AG04450 (cell line): ENCODE data around the gene WIPF3. TPM values are rescaled to one million over a fixed set of nuclear protein-coding genes. Genes with fewer than 3 reads are reported as not detected.

Experiments used
- CTCF ChIA-PET: fragments of 300-600, 350-600 bp; formaldehyde crosslinking; extraction: SDS; loops from one replicate; lab custom pipeline; 2022; ENCODE audit warnings: antibody characterized with exemption, inconsistent platforms; lab: Charles Lee
- POLR2A ChIA-PET: fragments of 350-600 bp; formaldehyde crosslinking; extraction: SDS; loops from one replicate; lab custom pipeline; 2021; ENCODE audit warnings: antibody characterized with exemption, inconsistent platforms; lab: Yijun Ruan, JAX
- DNase-seq: peaks from one replicate; pipeline ENCODE4 v3.0.0-alpha.2; 2011; ENCODE audit warnings: low read depth, low spot score
- H3K27ac ChIP-seq: one replicate; pipeline ENCODE4 v1.5.1; 2012; ENCODE audit warnings: low read depth, low read length, control low read depth
- H3K27me3 ChIP-seq: one replicate; pipeline ENCODE4 v1.6.0; 2012; ENCODE audit warnings: low read length; ENCODE audit not compliant: control insufficient read depth, insufficient read depth
- H3K4me3 ChIP-seq: 2 replicates; pipeline ENCODE4 v1.5.1; 2011; ENCODE audit warnings: mild to moderate bottlenecking, low read depth, low read length, control low read depth
- H3K9me3 ChIP-seq: 2 replicates; pipeline ENCODE4 v1.5.1; 2012; ENCODE audit warnings: low read length; ENCODE audit not compliant: control insufficient read depth, insufficient read depth
- polyA plus RNA-seq: library from polyadenylated mRNA; depleted of rRNA; stranded (reverse); fragments of >200 nt; gene quantifications from 2 replicates; pipeline ENCODE4 v1.2.3, GENCODE V29; 2011
- TF ChIP-seq, protein P1 (sequence below): IDR thresholded peaks from 2 replicates; pipeline ENCODE4 v1.5.1; 2011; ENCODE audit warnings: low read depth, low read length, control low read depth, inconsistent platforms

WIPF3 gene
- polyA plus RNA-seq, 1 experiment, result not detected

DNA sequence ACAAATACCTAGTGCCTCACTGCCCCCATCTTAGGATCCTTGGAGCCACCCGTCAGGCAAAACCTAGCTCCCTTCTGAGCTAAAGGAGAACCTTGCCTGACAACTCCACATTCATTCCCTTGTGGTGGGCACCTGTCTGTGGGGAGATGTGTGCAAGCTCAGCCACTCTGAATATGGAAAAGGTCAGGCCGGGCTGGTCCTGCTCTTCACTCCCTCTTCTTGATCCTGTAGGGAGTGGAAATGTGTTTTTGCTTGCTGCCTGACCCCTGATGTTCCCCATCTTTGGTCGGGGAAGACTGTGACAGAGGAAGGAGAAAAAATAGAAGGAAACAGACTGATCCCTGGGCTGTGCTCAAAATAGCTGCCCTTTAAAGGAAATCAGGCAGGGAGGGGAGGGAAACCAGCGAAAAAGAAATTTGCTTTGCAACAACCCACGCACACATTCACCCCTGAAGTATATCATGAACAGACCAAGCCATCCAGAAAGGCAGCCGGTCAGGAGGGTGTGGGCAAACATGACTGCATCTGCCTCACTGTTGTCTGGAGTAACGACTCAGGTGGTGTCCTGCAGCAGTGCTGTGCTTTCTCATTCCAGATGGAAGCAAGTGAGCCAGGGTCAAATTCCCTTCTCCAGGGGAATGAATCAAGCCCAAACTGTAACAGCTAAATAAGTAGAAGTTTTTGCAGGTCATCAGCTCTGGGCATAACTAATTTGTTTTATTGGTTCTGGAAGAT, 109.3 kb downstream of the WIPF3 start:
- Histone ChIP-seq H3K27ac (no peak overlapping the region), H3K27me3 (no peaks in the 10 kb centered on the region), H3K4me3 (no peak overlapping the region), H3K9me3 (no peaks in the 10 kb centered on the region)
- POLR2A ChIA-PET, result no interaction called here
- DNase-seq, result no peak
- TF ChIP-seq, protein P1, sequence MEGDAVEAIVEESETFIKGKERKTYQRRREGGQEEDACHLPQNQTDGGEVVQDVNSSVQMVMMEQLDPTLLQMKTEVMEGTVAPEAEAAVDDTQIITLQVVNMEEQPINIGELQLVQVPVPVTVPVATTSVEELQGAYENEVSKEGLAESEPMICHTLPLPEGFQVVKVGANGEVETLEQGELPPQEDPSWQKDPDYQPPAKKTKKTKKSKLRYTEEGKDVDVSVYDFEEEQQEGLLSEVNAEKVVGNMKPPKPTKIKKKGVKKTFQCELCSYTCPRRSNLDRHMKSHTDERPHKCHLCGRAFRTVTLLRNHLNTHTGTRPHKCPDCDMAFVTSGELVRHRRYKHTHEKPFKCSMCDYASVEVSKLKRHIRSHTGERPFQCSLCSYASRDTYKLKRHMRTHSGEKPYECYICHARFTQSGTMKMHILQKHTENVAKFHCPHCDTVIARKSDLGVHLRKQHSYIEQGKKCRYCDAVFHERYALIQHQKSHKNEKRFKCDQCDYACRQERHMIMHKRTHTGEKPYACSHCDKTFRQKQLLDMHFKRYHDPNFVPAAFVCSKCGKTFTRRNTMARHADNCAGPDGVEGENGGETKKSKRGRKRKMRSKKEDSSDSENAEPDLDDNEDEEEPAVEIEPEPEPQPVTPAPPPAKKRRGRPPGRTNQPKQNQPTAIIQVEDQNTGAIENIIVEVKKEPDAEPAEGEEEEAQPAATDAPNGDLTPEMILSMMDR, result no peak
- CTCF ChIA-PET, result interaction anchor here (2.3 kb wide), 1 partner anchor 147 kb away, joined by 7 read pairs; no protein-coding TSS in a partner anchor

DNA sequence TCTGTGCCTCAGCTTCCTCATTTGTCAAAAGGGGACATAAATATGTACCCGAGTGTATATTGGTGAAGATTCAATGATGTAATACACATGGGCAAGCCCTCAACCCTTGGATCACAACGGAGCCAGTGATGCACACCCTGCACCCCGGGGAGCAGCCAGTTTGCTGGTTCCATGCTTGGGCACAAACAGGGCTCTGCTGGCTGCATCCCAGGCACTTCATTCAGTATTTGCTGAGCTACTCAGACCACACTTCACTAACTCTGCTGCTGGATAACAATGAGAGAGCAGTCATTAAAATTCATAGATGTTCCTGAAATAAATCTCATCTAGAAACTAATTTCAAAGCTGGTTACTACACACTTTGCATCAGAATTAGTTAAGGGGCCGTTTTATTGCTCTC, 111.3 kb downstream of the WIPF3 start:
- TF ChIP-seq, protein P1, result no peak
- H3K9me3 ChIP-seq, result no peaks in the 10 kb centered on the region
- ChIA-PET CTCF (interaction anchor here (0.7 to 2.4 kb wide), 3 partner anchors 39 to 241 kb away, joined by 3 to 8 read pairs (median 3); no protein-coding TSS in a partner anchor), POLR2A (no interaction called here)
- no peak overlapping the region for H3K27ac ChIP-seq
- no peak overlapping the region for H3K4me3 ChIP-seq
- no peaks in the 10 kb centered on the region for H3K27me3 ChIP-seq
- DNase-seq, result no peak

DNA sequence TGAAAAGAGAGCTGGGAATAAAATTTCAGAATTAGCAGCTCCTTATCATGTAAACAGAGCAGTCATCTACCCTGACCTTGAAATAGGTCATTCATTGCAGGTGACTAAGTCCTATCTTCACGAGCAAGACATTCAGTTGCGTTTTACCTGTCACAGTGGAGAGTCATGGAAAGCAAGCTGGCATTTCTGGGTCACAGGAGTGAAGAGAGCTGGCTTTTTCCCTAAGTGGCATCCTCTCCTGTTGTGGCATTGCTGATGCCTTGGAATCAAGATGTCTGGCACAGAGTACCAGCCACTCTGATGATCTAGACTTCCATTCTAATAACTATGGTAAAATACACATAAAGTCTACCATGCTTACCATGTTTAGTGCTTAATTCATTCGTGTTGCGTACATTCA, 112.5 kb downstream of the WIPF3 start:
- H3K4me3 ChIP-seq, result no peak overlapping the region
- H3K9me3 ChIP-seq, result no peaks in the 10 kb centered on the region
- CTCF ChIA-PET, result interaction anchor here (2.4 kb wide), 1 partner anchor 144 kb away, joined by 8 read pairs; no protein-coding TSS in a partner anchor
- no peak for DNase-seq
- no peak overlapping the region for H3K27ac ChIP-seq
- H3K27me3 ChIP-seq, result no peaks in the 10 kb centered on the region
- POLR2A ChIA-PET, result no interaction called here
- TF ChIP-seq, protein P1, result no peak

DNA sequence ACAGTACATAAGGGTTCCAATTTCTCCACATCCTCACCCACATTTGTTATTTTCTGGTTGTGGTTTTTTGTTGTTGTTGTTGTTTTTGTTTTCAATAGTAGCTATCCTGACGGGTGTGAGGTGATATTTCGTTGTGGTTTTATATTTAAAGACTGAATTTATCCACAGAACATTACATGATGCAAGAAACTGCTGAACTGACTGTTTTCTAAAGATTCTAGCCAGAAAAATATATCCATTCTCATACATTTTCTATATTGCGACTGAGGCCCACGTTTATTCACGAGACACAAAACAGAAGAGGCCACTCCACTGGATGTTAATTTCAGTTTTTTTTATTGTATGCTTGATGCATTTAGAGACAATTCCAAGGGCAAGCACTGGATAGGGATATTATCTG, 113.5 kb downstream of the WIPF3 start:
- ChIA-PET POLR2A (no interaction called here), CTCF (interaction anchor here (2.6 to 3.9 kb wide), 8 partner anchors 11 to 284 kb away, joined by 8 to 52 read pairs (median 30); no protein-coding TSS in a partner anchor)
- H3K27me3 ChIP-seq, result no peaks in the 10 kb centered on the region
- DNase-seq, result no peak
- H3K27ac ChIP-seq, result no peak overlapping the region
- TF ChIP-seq, protein P1, result no peak
- H3K4me3 ChIP-seq, result no peak overlapping the region
- H3K9me3 ChIP-seq, result no peaks in the 10 kb centered on the region

DNA sequence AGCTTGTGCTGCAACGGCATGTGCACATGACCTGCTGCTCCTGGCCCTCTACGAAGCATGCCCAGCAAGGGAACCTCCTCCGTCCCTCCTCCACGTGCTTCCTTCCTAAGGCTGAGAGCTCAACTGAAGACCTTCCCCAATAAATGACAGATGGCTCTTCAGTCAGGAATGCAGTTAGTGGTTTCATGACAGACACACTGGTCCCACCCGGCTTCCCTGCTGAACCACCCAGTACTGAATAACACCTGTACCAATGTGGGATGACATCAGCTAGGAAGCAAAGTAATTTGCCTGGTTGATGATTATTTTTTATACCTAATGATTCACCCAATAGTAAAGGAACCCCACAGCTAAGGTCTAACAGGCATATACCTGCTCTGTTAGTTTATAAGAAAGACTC, 114.2 kb downstream of the WIPF3 start:
- Histone ChIP-seq H3K27ac (no peak overlapping the region), H3K9me3 (no peaks in the 10 kb centered on the region), H3K27me3 (no peaks in the 10 kb centered on the region), H3K4me3 (no peak overlapping the region)
- ChIA-PET CTCF (interaction anchor here (0.8 to 3.9 kb wide), 24 partner anchors 11 to 285 kb away, joined by 3 to 52 read pairs (median 6); partner anchors contain the start of gene PLEKHA8), POLR2A (no interaction called here)
- DNase-seq, result no peak
- TF ChIP-seq, protein P1, result no peak
